ENCODE data around the gene KCNK4. TPM values are rescaled to one million over a fixed set of nuclear protein-coding genes. Genes with fewer than 3 reads are reported as not detected.
A peak's percentile ranks its signal among the peaks of the same experiment; 100 is the strongest.

Gene KCNK4
- total RNA-seq, 4 donors from 2014 or later, result 0.61 to 0.76 TPM; not detected in 2

- no peak for TF ChIP-seq POLR2A (IDR thresholded peaks at IDR 0.05)
- TF ChIP-seq, protein P1, sequence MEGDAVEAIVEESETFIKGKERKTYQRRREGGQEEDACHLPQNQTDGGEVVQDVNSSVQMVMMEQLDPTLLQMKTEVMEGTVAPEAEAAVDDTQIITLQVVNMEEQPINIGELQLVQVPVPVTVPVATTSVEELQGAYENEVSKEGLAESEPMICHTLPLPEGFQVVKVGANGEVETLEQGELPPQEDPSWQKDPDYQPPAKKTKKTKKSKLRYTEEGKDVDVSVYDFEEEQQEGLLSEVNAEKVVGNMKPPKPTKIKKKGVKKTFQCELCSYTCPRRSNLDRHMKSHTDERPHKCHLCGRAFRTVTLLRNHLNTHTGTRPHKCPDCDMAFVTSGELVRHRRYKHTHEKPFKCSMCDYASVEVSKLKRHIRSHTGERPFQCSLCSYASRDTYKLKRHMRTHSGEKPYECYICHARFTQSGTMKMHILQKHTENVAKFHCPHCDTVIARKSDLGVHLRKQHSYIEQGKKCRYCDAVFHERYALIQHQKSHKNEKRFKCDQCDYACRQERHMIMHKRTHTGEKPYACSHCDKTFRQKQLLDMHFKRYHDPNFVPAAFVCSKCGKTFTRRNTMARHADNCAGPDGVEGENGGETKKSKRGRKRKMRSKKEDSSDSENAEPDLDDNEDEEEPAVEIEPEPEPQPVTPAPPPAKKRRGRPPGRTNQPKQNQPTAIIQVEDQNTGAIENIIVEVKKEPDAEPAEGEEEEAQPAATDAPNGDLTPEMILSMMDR (IDR thresholded peaks at IDR 0.05), result no peak
- no peak for DNase-seq
- H3K36me3 ChIP-seq, result no peaks in the 10 kb centered on the region
- no peak overlapping the region for H3K27ac ChIP-seq
- no peaks in the 10 kb centered on the region for H3K9me3 ChIP-seq
- intact Hi-C loops (cut with DNase I; ENCODE audit: low total_unique reads), result no loop called here
- H3K4me1 ChIP-seq, result peaks cover 6 to 14% of the 10 kb centered on the region in 2 donors
- H3K27me3 ChIP-seq, result no peaks in the 10 kb centered on the region
- H3K4me3 ChIP-seq, result no peak overlapping the region
Observed at GRCh38 chr11:64281957-64282770, 8.9 kb upstream of the KCNK4 start.

GRCh38 chr11:64283092-64283491 lies 8.0 kb upstream of the KCNK4 start:
- no peak overlapping the region for H3K27ac ChIP-seq

DNA sequence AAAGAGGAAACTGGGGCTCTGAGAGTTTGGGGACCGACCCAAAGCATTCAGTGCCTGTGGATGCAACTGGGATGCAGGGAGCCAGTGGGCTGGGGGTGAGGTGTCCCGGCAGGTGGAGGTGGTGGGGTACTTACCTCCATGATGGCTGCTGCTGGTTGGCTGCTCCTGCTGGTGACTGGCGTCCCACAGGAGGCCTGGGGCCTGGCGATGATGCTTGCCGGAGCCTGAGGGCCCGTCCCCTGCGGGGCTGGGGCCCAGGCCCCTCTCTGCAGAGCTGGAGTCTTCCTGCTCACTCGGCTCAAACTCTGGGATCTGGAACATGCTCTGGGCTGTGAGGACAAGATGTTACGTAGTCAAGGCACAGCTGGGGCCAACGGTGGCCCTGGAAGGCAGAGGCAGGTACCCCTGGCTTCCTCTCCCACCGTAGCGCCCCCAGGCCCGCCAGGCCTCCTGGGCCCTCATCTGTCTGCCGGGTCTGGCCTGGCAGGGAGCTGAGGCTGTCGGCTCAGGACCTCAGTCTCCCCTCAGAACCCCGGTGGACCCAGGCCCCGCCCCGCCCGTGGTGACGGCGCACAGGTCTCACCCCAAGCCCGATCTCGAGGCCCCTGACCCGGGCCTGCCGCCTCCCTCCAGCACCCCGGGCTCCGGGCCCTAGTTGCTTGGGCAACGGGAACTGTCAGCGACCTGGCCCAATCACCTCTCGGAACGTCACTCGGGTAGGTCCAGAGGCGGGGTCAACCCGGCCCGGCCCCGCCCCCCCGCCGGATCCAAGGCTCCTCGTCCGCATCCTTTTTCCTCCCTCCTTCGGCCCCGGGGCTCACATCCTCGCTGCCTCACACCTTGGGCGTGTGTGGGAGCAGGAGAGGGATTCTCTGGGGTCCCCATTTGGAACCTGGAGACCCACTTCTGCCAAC lies 6.8 kb upstream of the KCNK4 start, which contains the start of gene BAD:
Gene BAD (minus strand): TSS at position 618 of the 914 bp plus-strand sequence. CDS start 297 bp downstream, at position 321.
- intact Hi-C loops (cut with DNase I; ENCODE audit: low total_unique reads), result no loop called here
- peak; percentile 95 to 96 for DNase-seq
- Histone ChIP-seq H3K4me3 (peak within 1 kb of the TSS; percentile 64 to 74), H3K4me1 (peaks cover 6 to 14% of the 10 kb centered on the region in 2 donors), H3K27ac (peak within 1 kb of the TSS; percentile 94 to 98), H3K27me3 (no peaks in the 10 kb centered on the region), H3K9me3 (no peaks in the 10 kb centered on the region), H3K36me3 (no peaks in the 10 kb centered on the region)
- peak; percentile 42 to 54 for TF ChIP-seq POLR2A (IDR thresholded peaks at IDR 0.05)
- TF ChIP-seq, protein P1 (IDR thresholded peaks at IDR 0.05), result no peak

More at GRCh38 chr11:64283092-64283491, 8.0 kb upstream of the KCNK4 start:
- Histone ChIP-seq H3K4me3 (no peak overlapping the region), H3K4me1 (peaks cover 6 to 14% of the 10 kb centered on the region in 2 donors), H3K36me3 (no peaks in the 10 kb centered on the region), H3K9me3 (no peaks in the 10 kb centered on the region), H3K27me3 (no peaks in the 10 kb centered on the region)
- intact Hi-C loops (cut with DNase I; ENCODE audit: low total_unique reads), result no loop called here
- no peak for TF ChIP-seq POLR2A (IDR thresholded peaks at IDR 0.05)
- TF ChIP-seq, protein P1 (IDR thresholded peaks at IDR 0.05), result no peak
- DNase-seq, result no peak

DNA sequence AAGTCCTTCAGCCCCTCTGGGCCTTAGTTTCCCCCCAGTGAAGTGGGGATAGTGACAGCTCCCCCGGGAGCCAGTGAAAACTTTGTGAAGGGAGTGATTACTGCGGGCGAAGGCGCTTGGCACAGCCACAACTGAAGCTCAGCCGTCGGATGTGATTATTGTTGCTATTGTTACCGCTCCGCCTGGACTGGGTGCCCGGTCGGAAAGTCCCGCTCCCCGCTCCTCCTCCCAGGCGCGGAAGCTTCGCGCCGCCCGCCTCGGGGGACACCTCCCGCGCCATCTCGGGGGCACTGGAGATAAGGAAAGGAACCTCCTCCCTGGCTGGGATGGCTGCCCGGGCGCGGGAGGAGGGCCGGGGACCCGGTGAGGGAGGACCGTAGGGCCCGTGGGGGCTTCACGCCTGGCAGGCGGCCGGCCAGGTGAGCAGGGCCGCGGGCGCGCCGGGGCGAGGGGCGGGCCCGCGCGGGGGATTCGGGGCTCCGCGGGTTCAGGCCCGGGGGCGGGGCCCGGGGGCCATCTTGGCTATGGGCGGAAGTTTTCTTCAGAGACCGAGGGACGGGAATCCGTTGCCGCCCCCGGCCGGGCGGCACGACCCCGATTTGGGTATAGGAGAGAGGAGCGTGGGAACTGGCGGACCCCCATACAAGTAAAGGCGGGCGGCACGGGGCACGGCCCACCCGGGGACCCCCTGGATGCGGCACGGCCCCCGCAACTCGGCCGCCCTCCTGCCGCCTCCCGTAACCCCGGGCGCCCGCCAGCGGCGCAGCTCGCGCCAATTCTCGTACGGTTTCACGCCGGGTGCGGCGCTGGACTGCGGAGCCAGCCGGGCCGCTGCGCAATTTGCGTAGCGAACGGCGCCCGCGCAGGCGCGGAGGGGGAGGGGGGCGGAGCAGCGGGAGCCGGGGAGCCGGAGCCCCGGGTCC lies 5.9 kb upstream of the KCNK4 start, which contains the start of gene GPR137:
Gene GPR137 (plus strand): TSS at position 887 of the 923 bp plus-strand sequence. CDS start 677 bp downstream, outside the sequence.
- peak in 1 of 2 donors; percentile 56 for TF ChIP-seq POLR2A (IDR thresholded peaks at IDR 0.05)
- TF ChIP-seq, protein P1 (IDR thresholded peaks at IDR 0.05), result no peak
- peaks cover 6 to 14% of the 10 kb centered on the region in 2 donors for H3K4me1 ChIP-seq
- peak within 1 kb of the TSS; percentile 94 to 98 for H3K27ac ChIP-seq
- no peaks in the 10 kb centered on the region for H3K36me3 ChIP-seq
- no peaks in the 10 kb centered on the region for H3K9me3 ChIP-seq
- peak; percentile 87 to 89 for DNase-seq
- no peaks in the 10 kb centered on the region for H3K27me3 ChIP-seq
- H3K4me3 ChIP-seq, result peak within 1 kb of the TSS; percentile 64 to 74
- intact Hi-C loops (cut with DNase I; ENCODE audit: low total_unique reads), result no loop called here
